SK-N-MC (cell line): Measurements from ENCODE around the gene ZNF219.

ENCODE experiments used
- EZH2 ChIP-seq: fragments of 200-600 bp; sonication (generic); IDR thresholded peaks from one replicate; pipeline ENCODE4 v1.6.1; 2017; ENCODE audit warnings: antibody characterized with exemption
- FOXP2 ChIP-seq: optimal IDR thresholded peaks from 2 replicates; pipeline ENCODE3; 2011; ENCODE audit warnings: mild to moderate bottlenecking, moderate library complexity; ENCODE audit not compliant: insufficient read depth; ENCODE audit errors: extremely low read length, control extremely low read depth
- POLR2AphosphoS5 ChIP-seq: IDR thresholded peaks from 2 replicates; pipeline ENCODE4 v1.6.1; 2012; ENCODE audit warnings: mild to moderate bottlenecking, low read depth, low read length, borderline replicate concordance

GRCh38 chr14:21048638-21049037 lies 49.8 kb downstream of the ZNF219 start:
- TF ChIP-seq POLR2AphosphoS5 (no peak), EZH2 (no peak), FOXP2 (no peak)
